HUES6 (cell line): ENCODE results near the gene DYNC1H1.

Experiments used
- H3K27ac ChIP-seq: 2 replicates; pipeline ENCODE4 v1.7.0; 2013; ENCODE audit warnings: low read depth, mild to moderate bottlenecking, low read length, inconsistent platforms
- H3K27me3 ChIP-seq: 2 replicates; pipeline ENCODE4 v1.6.1; 2013; ENCODE audit warnings: low read length; ENCODE audit not compliant: control insufficient read depth, insufficient read depth
- H3K36me3 ChIP-seq: 2 replicates; pipeline ENCODE4 v1.6.1; 2013; ENCODE audit warnings: low read length; ENCODE audit not compliant: control insufficient read depth, insufficient read depth
- H3K4me1 ChIP-seq: 2 replicates; pipeline ENCODE4 v1.6.1; 2013; ENCODE audit warnings: low read length; ENCODE audit not compliant: control insufficient read depth, insufficient read depth
- H3K4me3 ChIP-seq: 2 replicates; pipeline ENCODE4 v1.5.1; 2013; ENCODE audit warnings: low read depth, low read length
- H3K9ac ChIP-seq: one replicate; pipeline ENCODE4 v1.6.1; 2013; ENCODE audit warnings: mild to moderate bottlenecking, low read length
- H3K9me3 ChIP-seq: 2 replicates; pipeline ENCODE4 v1.6.1; 2013; ENCODE audit warnings: low read depth, low read length; ENCODE audit not compliant: control insufficient read depth, insufficient read depth

The DYNC1H1 gene

DNA sequence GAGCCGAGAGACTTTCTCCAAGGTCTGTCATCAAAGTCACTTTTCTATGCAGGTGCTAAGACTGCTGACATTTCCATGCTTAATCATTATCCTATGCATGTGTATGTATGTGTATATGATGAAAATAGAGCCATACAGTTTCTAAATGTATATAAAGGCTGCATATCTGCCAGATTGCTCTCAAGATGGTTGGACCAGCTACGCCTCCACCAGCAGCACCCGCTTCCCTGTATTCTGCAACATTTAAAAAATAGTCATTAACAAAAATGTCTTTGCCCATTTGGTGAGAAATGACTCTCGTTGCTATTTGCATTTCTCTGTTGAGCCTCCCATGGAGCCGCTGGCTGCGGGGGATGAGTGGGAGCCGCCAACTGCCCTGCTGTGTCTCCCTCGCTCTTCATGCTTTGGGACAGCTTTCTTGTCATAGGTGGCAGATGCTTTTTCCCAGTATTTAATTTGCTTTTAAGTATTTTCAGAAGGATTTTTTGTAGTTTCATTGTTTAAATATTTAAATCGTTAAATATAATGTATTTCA lies 54.7 kb downstream of the DYNC1H1 start:
- H3K36me3 ChIP-seq = peaks cover 95% of the 10 kb centered on the region
- no peak overlapping the region for H3K27ac ChIP-seq
- no peaks in the 10 kb centered on the region for H3K27me3 ChIP-seq
- no peaks in the 10 kb centered on the region for H3K4me1 ChIP-seq
- no peaks in the 10 kb centered on the region for H3K9me3 ChIP-seq
- no peak overlapping the region for H3K9ac ChIP-seq
- no peak overlapping the region for H3K4me3 ChIP-seq

DNA sequence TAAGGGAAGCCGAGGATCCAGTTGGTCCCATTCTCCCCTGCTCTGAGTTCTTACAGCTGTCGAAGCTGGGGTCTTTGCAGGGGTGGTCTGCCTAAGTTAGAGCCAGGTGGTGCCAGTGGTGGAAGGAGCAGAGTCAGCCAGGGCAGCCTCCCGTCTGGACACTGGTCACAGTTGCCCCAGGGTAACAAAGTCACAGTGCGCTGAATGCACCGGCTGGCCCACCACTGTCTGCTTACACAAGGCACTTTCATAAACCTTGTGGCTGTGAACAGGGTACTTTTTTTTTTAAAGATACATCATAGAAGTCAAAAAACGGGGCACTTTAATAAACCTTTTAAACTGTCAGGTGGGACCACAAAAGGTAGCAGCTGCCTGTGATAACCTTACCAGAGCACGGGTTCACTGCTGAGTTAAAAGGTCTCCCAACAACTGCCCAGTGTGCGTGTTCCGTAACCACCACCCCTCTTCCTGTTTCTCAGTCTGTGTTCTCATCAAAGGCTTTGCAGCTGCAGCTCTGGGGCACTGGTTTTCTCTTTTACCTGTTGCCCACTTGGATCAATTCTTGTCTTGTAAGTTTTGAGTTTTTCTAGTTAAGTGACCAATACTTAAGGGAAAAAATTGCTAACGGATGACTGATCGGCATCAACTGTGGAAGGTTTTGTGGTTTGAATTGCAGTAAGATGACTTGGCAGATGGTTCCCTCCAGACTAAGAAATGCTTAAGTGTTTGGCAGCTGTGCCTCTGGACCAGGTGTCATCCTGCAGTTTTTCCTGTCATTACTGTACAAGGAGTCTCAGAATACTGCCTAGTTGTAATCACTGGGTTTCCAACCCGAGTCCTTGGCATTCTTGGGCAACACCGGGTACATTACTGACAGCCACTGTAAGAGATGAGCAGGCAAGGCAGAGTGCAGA lies 55.9 kb downstream of the DYNC1H1 start:
- no peaks in the 10 kb centered on the region for H3K4me1 ChIP-seq
- no peaks in the 10 kb centered on the region for H3K27me3 ChIP-seq
- no peak overlapping the region for H3K9ac ChIP-seq
- no peaks in the 10 kb centered on the region for H3K9me3 ChIP-seq
- H3K36me3 ChIP-seq = peaks cover 92% of the 10 kb centered on the region
- H3K27ac ChIP-seq = no peak overlapping the region; the same call in 1 of the 2 replicates
- no peak overlapping the region for H3K4me3 ChIP-seq

DNA sequence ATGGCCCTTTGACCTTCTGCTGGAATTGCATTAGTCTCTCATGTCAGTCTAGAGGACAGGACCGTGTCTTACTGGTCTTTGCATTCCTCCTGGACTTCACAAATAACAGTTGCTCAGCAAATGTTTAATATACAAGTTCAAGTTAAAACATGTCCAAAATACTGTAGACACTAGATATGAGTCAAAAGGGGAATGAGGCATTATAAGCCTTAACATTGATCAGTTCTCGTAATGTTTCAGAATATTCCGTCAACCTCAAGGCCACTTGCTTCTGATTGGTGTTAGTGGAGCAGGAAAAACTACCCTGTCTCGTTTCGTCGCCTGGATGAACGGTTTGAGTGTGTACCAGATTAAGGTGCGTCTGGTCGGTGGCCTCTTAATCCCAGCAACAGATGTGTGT lies 62.6 kb downstream of the DYNC1H1 start:
- Histone ChIP-seq H3K27ac (no peak overlapping the region), H3K9ac (no peak overlapping the region), H3K4me1 (no peaks in the 10 kb centered on the region), H3K9me3 (no peaks in the 10 kb centered on the region), H3K27me3 (no peaks in the 10 kb centered on the region), H3K36me3 (peaks cover 93% of the 10 kb centered on the region), H3K4me3 (no peak overlapping the region)

DNA sequence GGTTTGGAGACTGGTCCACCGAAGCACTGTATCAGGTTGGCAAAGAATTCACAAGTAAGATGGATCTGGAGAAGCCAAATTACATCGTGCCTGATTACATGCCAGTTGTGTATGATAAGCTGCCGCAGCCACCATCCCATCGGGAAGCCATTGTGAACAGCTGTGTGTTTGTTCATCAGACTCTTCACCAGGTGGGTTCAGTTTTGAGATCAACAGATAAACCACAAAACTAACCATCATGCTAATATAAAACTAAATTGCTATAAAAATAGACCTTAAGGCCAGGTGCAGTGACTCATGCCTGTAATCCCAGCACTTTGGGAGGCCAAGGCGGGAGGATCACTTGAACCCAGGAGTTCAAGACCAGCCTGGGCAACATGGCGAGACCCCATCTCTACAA lies 63.6 kb downstream of the DYNC1H1 start:
- Histone ChIP-seq H3K36me3 (peaks cover 95% of the 10 kb centered on the region), H3K27ac (no peak overlapping the region), H3K4me1 (no peaks in the 10 kb centered on the region), H3K4me3 (no peak overlapping the region), H3K9ac (no peak overlapping the region), H3K27me3 (no peaks in the 10 kb centered on the region), H3K9me3 (no peaks in the 10 kb centered on the region)

DNA sequence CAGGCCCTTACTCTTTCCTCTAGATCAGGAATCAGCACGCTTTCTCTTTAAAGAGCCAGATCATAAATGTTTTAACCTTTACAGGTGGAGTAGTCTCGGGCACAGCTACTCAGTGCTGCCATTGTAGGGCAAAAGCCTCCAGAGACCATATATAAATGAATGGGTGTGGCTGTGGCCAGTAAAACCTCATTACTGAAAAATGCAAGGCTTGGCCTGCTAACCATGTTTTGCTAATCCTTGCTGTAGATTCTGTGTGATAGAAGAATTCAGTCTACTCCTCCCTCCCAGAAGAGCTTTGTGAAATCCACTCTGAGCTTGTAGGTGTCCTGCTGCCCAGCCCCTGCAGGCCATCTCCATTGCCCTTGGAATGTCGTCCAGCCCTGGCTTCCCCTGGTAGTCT lies 64.4 kb downstream of the DYNC1H1 start:
- Histone ChIP-seq H3K27me3 (no peaks in the 10 kb centered on the region), H3K4me1 (no peaks in the 10 kb centered on the region), H3K4me3 (no peak overlapping the region), H3K9me3 (no peaks in the 10 kb centered on the region), H3K27ac (no peak overlapping the region), H3K36me3 (peaks cover 95% of the 10 kb centered on the region), H3K9ac (no peak overlapping the region)

DNA sequence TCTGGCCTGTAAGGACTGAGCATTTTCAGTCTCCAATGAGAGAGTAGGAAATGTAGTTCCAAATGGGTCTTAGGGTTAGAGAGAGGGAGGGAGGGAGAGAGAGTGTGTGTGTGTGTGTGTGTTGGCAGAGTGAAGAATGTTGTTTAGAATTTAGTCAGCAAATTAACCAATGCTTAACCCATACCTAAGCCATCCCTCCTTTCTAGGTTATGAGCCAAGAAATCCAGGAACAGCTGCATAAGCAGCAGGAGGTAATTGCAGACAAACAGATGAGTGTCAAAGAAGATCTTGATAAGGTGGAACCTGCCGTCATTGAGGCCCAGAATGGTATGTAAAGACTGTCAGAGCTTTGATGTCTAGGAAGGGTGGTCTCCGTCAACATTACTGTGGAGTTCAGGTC lies 65.6 kb downstream of the DYNC1H1 start:
- Histone ChIP-seq H3K4me1 (no peaks in the 10 kb centered on the region), H3K4me3 (no peak overlapping the region), H3K27ac (no peak overlapping the region), H3K27me3 (no peaks in the 10 kb centered on the region), H3K36me3 (peaks cover 93% of the 10 kb centered on the region), H3K9me3 (no peaks in the 10 kb centered on the region), H3K9ac (no peak overlapping the region)

DNA sequence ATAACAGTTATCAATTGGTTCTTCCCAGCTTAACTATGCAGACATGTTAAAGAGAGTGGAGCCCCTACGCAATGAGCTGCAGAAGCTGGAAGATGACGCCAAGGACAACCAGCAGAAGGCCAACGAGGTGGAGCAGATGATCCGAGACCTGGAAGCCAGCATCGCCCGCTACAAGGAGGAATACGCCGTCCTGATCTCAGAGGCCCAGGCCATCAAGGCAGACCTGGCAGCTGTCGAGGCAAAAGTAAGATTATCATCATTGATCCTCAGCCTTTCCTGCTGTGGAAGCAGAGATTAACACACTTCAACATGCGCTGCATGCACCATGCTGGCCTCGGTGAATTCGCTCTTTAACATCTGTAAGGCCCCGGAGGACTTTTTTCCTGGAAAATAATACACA lies 68.9 kb downstream of the DYNC1H1 start:
- Histone ChIP-seq H3K4me1 (no peaks in the 10 kb centered on the region), H3K4me3 (no peak overlapping the region), H3K27me3 (no peaks in the 10 kb centered on the region), H3K9ac (no peak overlapping the region), H3K36me3 (peaks cover 93% of the 10 kb centered on the region), H3K27ac (no peak overlapping the region), H3K9me3 (no peaks in the 10 kb centered on the region)

DNA sequence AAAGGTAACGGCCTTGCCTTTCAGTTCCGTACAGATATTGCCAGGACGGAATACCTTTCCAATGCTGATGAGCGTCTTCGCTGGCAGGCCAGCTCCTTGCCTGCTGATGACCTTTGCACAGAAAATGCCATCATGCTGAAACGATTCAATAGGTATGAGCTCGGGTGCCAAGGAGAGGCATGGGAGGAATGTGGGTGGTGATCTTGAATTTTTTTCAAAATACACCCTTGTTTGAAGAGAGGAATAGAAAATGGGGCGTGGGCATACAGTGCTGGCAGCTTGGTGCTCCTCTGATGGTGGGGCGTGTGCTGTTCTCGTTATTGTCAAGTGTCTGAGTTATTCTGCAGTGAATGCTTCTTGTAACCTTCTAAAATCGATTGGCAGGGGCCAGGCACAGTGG lies 69.9 kb downstream of the DYNC1H1 start:
- Histone ChIP-seq H3K27ac (no peak overlapping the region), H3K27me3 (no peaks in the 10 kb centered on the region), H3K4me3 (no peak overlapping the region), H3K36me3 (peaks cover 93% of the 10 kb centered on the region), H3K4me1 (no peaks in the 10 kb centered on the region), H3K9ac (no peak overlapping the region), H3K9me3 (no peaks in the 10 kb centered on the region)

DNA sequence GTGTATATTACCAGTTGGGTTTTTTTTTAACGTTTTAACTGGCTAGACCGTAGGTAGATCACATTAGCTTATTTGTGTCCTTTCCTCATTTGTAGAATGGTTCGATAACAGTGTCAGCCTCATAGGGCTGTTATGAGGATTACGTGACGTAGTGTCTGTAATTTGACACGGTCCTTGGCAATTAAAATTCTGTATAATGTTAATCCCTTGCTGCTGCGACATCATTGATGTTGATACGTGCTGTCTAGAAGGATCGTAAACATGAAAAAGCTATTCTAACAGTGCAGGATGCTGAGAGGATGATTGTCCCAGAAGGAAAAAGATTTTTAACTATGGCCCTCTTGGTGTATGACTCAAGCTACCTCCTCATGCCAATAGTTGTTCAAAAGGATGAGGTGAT lies 71.5 kb downstream of the DYNC1H1 start:
- H3K27me3 ChIP-seq = no peaks in the 10 kb centered on the region
- H3K27ac ChIP-seq = no peak overlapping the region
- no peak overlapping the region for H3K4me3 ChIP-seq
- peaks cover 93% of the 10 kb centered on the region for H3K36me3 ChIP-seq
- no peaks in the 10 kb centered on the region for H3K4me1 ChIP-seq
- H3K9ac ChIP-seq = no peak overlapping the region
- H3K9me3 ChIP-seq = no peaks in the 10 kb centered on the region

DNA sequence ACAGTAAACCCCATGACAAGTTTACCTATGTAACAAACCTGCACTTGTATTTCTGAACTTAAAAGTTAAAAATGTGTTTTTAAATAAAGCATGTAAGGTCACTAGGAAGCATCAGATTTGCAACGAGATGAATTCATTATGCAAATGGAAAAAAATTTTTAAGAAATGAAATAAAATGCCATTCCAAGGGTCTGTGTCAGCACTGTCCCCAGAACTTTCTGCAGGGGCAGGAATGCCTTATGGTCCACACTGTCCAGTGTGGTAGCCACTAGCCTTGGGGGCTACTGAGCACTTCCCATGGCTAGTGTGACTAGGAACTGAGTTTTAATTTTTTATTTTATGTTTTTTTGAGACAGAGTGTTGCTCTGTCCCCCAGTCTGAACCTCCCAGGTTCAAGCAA lies 73.3 kb downstream of the DYNC1H1 start:
- Histone ChIP-seq H3K9ac (no peak overlapping the region), H3K4me1 (no peaks in the 10 kb centered on the region), H3K4me3 (no peak overlapping the region), H3K9me3 (no peaks in the 10 kb centered on the region), H3K27ac (no peak overlapping the region), H3K36me3 (peaks cover 94% of the 10 kb centered on the region), H3K27me3 (no peaks in the 10 kb centered on the region)

DNA sequence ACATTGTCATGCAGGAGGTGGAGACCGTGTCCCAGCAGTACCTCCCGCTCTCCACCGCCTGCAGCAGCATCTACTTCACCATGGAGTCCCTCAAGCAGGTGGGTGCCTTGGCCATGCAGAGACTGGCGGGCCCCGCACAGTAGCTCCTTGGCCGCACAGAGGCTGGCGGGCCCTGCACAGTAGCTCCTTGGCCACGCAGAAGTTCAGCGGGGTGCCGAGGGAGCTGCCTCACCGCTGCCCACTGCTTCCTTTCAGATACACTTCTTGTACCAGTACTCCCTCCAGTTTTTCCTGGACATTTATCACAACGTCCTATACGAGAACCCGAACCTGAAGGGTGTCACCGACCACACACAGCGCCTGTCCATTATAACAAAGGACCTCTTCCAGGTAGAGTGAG lies 74.8 kb downstream of the DYNC1H1 start:
- Histone ChIP-seq H3K9ac (no peak overlapping the region), H3K27ac (no peak overlapping the region), H3K27me3 (no peaks in the 10 kb centered on the region), H3K4me1 (no peaks in the 10 kb centered on the region), H3K4me3 (no peak overlapping the region), H3K9me3 (no peaks in the 10 kb centered on the region), H3K36me3 (peaks cover 93% of the 10 kb centered on the region)
